Eye (tissue), 1 donor: ENCODE data around the gene NTS.

Experiments used
- DNase-seq: peaks from one replicate; pipeline ENCODE4 v3.0.0-alpha.2; 2015

The NTS gene

GRCh38 chr12:85874031-85874461, at the start of gene NTS:
Gene NTS, plus strand, starts transcription at chr12:85874295. Its CDS starts 109 bp downstream, at chr12:85874404.
- DNase-seq = peak; percentile 60

- DNase-seq = peak; percentile 38
Measured at GRCh38 chr12:85825746-85826145, 48.3 kb upstream of the NTS start.

GRCh38 chr12:85828576-85828975, 45.5 kb upstream of the NTS start:
- DNase-seq = no peak

- DNase-seq = no peak
Measured at GRCh38 chr12:85829391-85829790, 44.7 kb upstream of the NTS start.

GRCh38 chr12:85831327-85831990, 42.6 kb upstream of the NTS start:
- DNase-seq = no peak

GRCh38 chr12:85833579-85833978, 40.5 kb upstream of the NTS start:
- no peak for DNase-seq

- DNase-seq = no peak
Measured at GRCh38 chr12:85834378-85834777, 39.7 kb upstream of the NTS start.

GRCh38 chr12:85835426-85836196, 38.5 kb upstream of the NTS start:
- DNase-seq = peak; percentile 33

GRCh38 chr12:85836197-85837090, 37.7 kb upstream of the NTS start, which contains the start of gene RASSF9:
Gene RASSF9, minus strand, starts transcription at chr12:85836409. Its CDS starts 208 bp downstream, at chr12:85836201.
- DNase-seq = peak; percentile 59

- DNase-seq = no peak
Measured at GRCh38 chr12:85843606-85844310, 30.3 kb upstream of the NTS start.

GRCh38 chr12:85849344-85849743, 24.8 kb upstream of the NTS start:
- no peak for DNase-seq

- no peak for DNase-seq
Measured at GRCh38 chr12:85855305-85855704, 18.8 kb upstream of the NTS start.

GRCh38 chr12:85856966-85857365, 17.1 kb upstream of the NTS start:
- no peak for DNase-seq

GRCh38 chr12:85865890-85866289, 8.2 kb upstream of the NTS start:
- DNase-seq = peak; percentile 61

GRCh38 chr12:85866986-85867776, 6.9 kb upstream of the NTS start:
- DNase-seq = peak; percentile 80

- peak; percentile 80 for DNase-seq
Measured at GRCh38 chr12:85872497-85873091, 1.5 kb upstream of the NTS start.

- no peak for DNase-seq
Measured at GRCh38 chr12:85877459-85877858, 3.4 kb downstream of the NTS start.

GRCh38 chr12:85883763-85884162, 9.7 kb downstream of the NTS start:
- DNase-seq = no peak

GRCh38 chr12:85894653-85895052, 20.6 kb downstream of the NTS start:
- DNase-seq = no peak

GRCh38 chr12:85920324-85920947, 46.3 kb downstream of the NTS start:
- DNase-seq = peak; percentile 73
